Mesenchymal stem cell (in vitro differentiated cells and primary cell): ENCODE data around the gene OTUD6A.

Experiments
- DNase-seq: peaks from one replicate; pipeline ENCODE4 v3.0.0-alpha.2; 2013
- H2AFZ ChIP-seq: one replicate; pipeline ENCODE4 v1.6.1; 2013; ENCODE audit warnings: low read depth, mild to moderate bottlenecking, control low read depth, inconsistent platforms, low read length, moderate library complexity
- H2AK5ac ChIP-seq: 2 replicates; pipeline ENCODE4 v1.6.1; 2013; ENCODE audit warnings: low read length, moderate library complexity, mild to moderate bottlenecking, inconsistent platforms; ENCODE audit not compliant: severe bottlenecking
- H2BK120ac ChIP-seq: one replicate; pipeline ENCODE4 v1.6.1; 2013; ENCODE audit warnings: low read depth, mild to moderate bottlenecking, inconsistent platforms, low read length, moderate library complexity
- H2BK12ac ChIP-seq, 2 experiments: one replicate each; pipeline ENCODE4 v1.6.1; 2013; ENCODE audit warnings: inconsistent platforms in 2 of 2, low read length in 2 of 2, mild to moderate bottlenecking in 2 of 2, moderate library complexity in 2 of 2, control low read depth in 1 of 2
- H2BK15ac ChIP-seq: one replicate; pipeline ENCODE4 v1.6.1; 2013; ENCODE audit warnings: mild to moderate bottlenecking, low read depth, inconsistent platforms; ENCODE audit not compliant: poor library complexity, severe bottlenecking
- H2BK5ac ChIP-seq: 2 replicates; pipeline ENCODE4 v1.6.1; 2013; ENCODE audit warnings: low read depth, mild to moderate bottlenecking, low read length, control low read depth, inconsistent platforms; ENCODE audit not compliant: poor library complexity, severe bottlenecking
- H3K14ac ChIP-seq, 2 experiments: one replicate each; pipeline ENCODE4 v1.6.1; 2013; ENCODE audit warnings: inconsistent platforms in 2 of 2, low read length in 2 of 2, control low read depth in 1 of 2, mild to moderate bottlenecking in 1 of 2, moderate library complexity in 1 of 2
- H3K18ac ChIP-seq, 2 experiments: one replicate each; pipeline ENCODE4 v1.6.1; 2013; ENCODE audit warnings: inconsistent platforms in 2 of 2, low read length in 2 of 2, control low read depth in 1 of 2, low read depth in 1 of 2, mild to moderate bottlenecking in 1 of 2
- H3K23ac ChIP-seq, 2 experiments: one replicate each; pipeline ENCODE4 v1.6.1; 2013; ENCODE audit warnings: inconsistent platforms in 2 of 2, low read length in 2 of 2, mild to moderate bottlenecking in 2 of 2, moderate library complexity in 2 of 2, control low read depth in 1 of 2
- H3K27ac ChIP-seq: 2 replicates; pipeline ENCODE4 v1.5.1; 2013; ENCODE audit warnings: mild to moderate bottlenecking, moderate library complexity, low read length, control low read depth, inconsistent platforms; ENCODE audit not compliant: poor library complexity, severe bottlenecking
- H3K27me3 ChIP-seq, 2 experiments: 2 replicates each; pipeline versions ENCODE4 v1.6.1 to v1.7.0; 2013; ENCODE audit warnings: low read length in 2 of 2, mild to moderate bottlenecking in 2 of 2, moderate library complexity in 2 of 2, control low read depth in 1 of 2, inconsistent platforms in 1 of 2; ENCODE audit not compliant: control insufficient read depth in 1 of 2, insufficient read depth in 1 of 2
- H3K36me3 ChIP-seq, 2 experiments: 2 replicates each; pipeline versions ENCODE4 v1.6.1 to v1.7.0; 2013; ENCODE audit warnings: low read length in 2 of 2, control low read depth in 1 of 2, inconsistent platforms in 1 of 2, low read depth in 1 of 2, mild to moderate bottlenecking in 1 of 2; ENCODE audit not compliant: insufficient read depth in 2 of 2, control insufficient read depth in 1 of 2
- H3K4ac ChIP-seq, 2 experiments: one replicate each; pipeline ENCODE4 v1.6.1; 2013; ENCODE audit warnings: inconsistent platforms in 2 of 2, low read length in 2 of 2, mild to moderate bottlenecking in 2 of 2, moderate library complexity in 2 of 2, control low read depth in 1 of 2, low read depth in 1 of 2
- H3K4me1 ChIP-seq: 2 replicates; pipeline ENCODE4 v1.6.1; 2013; ENCODE audit warnings: low read depth, low read length, control low read depth; ENCODE audit not compliant: control insufficient read depth, insufficient read depth
- H3K4me2 ChIP-seq: 2 replicates; pipeline ENCODE4 v1.6.1; 2013; ENCODE audit warnings: low read length, mild to moderate bottlenecking, inconsistent platforms; ENCODE audit not compliant: poor library complexity, severe bottlenecking
- H3K4me3 ChIP-seq, 2 experiments: 2 replicates each; pipeline versions ENCODE4 v1.5.1 to v1.7.0; 2013; ENCODE audit warnings: low read length in 2 of 2, mild to moderate bottlenecking in 2 of 2, control low read depth in 1 of 2, low read depth in 1 of 2; ENCODE audit not compliant: insufficient read depth in 1 of 2
- H3K79me1 ChIP-seq: replicated peaks from 2 replicates; pipeline ENCODE4 v1.6.1; 2013; ENCODE audit warnings: mild to moderate bottlenecking, control low read depth, low read length, inconsistent platforms; ENCODE audit not compliant: poor library complexity, severe bottlenecking
- H3K9ac ChIP-seq: 2 replicates; pipeline ENCODE4 v1.7.0; 2013; ENCODE audit warnings: mild to moderate bottlenecking, low read length, moderate library complexity
- H3K9me3 ChIP-seq: 2 replicates; pipeline ENCODE4 v1.7.0; 2013; ENCODE audit warnings: mild to moderate bottlenecking, low read length; ENCODE audit not compliant: control insufficient read depth
- H4K8ac ChIP-seq: one replicate; pipeline ENCODE4 v1.6.1; 2013; ENCODE audit warnings: inconsistent platforms, mild to moderate bottlenecking, low read length, moderate library complexity
- H4K91ac ChIP-seq: one replicate; pipeline ENCODE4 v1.6.1; 2013; ENCODE audit warnings: mild to moderate bottlenecking, low read length, inconsistent platforms
- WGBS: methylation state at CpG from one replicate; pipeline ENCODE4 v1.1.7; 2013; ENCODE audit warnings: mixed read lengths; 5-methylcytosine and 5-hydroxymethylcytosine counted together

OTUD6A gene

DNA sequence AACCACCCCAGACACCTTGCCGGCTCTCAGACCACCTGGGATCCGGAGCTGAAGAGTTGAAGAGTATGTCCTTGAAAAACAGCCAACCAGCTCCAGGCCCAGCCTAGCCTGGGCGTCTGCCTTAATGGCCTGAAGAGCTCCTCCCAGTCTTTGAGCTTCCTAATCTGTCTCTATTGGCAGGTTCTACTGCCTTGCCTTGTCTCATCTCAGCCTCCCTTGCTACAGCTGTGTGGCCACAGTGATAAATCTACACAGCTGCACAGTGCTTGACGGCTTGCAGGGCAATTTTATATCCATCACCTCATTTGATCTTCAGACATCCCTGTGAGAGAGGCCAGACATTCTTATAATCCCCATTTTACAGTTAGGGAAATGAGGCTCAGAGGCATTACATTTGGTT lies 32.4 kb upstream of the OTUD6A start:
- H3K18ac ChIP-seq, result no peak overlapping the region
- H3K4me3 ChIP-seq, result no peak overlapping the region
- peaks cover 0 to 49% of the 10 kb centered on the region in 2 experiments for H3K27me3 ChIP-seq
- H3K4me1 ChIP-seq, result no peaks in the 10 kb centered on the region
- no peak overlapping the region for H3K23ac ChIP-seq
- no peak overlapping the region for H3K27ac ChIP-seq
- no peak overlapping the region for H3K14ac ChIP-seq
- H2BK120ac ChIP-seq, result no peak overlapping the region
- H2AK5ac ChIP-seq, result no peak overlapping the region
- 66% methylated on average over 3 of the region's 4 CpGs for WGBS
- no peak overlapping the region for H3K4ac ChIP-seq
- H3K79me1 ChIP-seq, result no peaks in the 10 kb centered on the region
- no peaks in the 10 kb centered on the region for H3K36me3 ChIP-seq
- no peak overlapping the region for H2AFZ ChIP-seq
- H3K9ac ChIP-seq, result no peak overlapping the region
- DNase-seq, result no peak
- H2BK15ac ChIP-seq, result no peak overlapping the region
- H4K91ac ChIP-seq, result no peak overlapping the region
- no peak overlapping the region for H4K8ac ChIP-seq
- H3K9me3 ChIP-seq, result no peaks in the 10 kb centered on the region
- no peak overlapping the region for H2BK12ac ChIP-seq
- no peak overlapping the region for H2BK5ac ChIP-seq
- no peak overlapping the region for H3K4me2 ChIP-seq

DNA sequence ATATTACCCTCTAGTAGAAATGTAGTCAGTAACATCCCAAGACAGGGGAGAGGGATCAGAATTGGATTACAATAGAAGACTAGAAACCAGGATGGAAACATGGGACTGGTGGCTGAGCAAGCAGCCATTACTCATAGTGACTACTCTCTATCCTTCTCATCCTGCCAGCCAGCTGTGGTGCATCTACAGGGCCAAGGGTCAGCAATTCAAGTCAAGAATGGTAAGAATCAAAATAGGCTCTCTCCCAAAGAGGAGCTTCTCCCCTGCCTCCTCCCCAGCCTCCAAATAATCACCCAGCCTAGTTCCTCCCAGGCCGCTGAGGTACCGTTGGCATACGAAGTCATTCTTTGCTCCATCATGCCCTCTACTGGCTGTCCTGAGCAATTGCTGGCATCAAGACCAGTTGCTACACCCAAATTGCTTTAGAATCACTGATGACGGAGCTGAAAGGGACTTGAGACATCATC lies 31.9 kb upstream of the OTUD6A start:
- no peak overlapping the region for H2BK15ac ChIP-seq
- no peaks in the 10 kb centered on the region for H3K79me1 ChIP-seq
- H4K8ac ChIP-seq, result no peak overlapping the region
- no peak overlapping the region for H3K14ac ChIP-seq
- no peak overlapping the region for H2BK12ac ChIP-seq
- H2BK120ac ChIP-seq, result no peak overlapping the region
- H3K18ac ChIP-seq, result no peak overlapping the region
- H3K4ac ChIP-seq, result no peak overlapping the region
- H3K4me3 ChIP-seq, result no peak overlapping the region
- H4K91ac ChIP-seq, result no peak overlapping the region
- peak; percentile 29 for DNase-seq
- H3K27me3 ChIP-seq, result peaks cover 0 to 47% of the 10 kb centered on the region in 2 experiments
- H3K36me3 ChIP-seq, result no peaks in the 10 kb centered on the region
- no peak overlapping the region for H3K27ac ChIP-seq
- no peak overlapping the region for H3K4me2 ChIP-seq
- H2AK5ac ChIP-seq, result no peak overlapping the region
- H3K4me1 ChIP-seq, result no peaks in the 10 kb centered on the region
- no peak overlapping the region for H3K23ac ChIP-seq
- no peak overlapping the region for H3K9ac ChIP-seq
- no peak overlapping the region for H2BK5ac ChIP-seq
- 2% methylated on average over 3 of the region's 4 CpGs for WGBS
- H2AFZ ChIP-seq, result no peak overlapping the region
- no peaks in the 10 kb centered on the region for H3K9me3 ChIP-seq

DNA sequence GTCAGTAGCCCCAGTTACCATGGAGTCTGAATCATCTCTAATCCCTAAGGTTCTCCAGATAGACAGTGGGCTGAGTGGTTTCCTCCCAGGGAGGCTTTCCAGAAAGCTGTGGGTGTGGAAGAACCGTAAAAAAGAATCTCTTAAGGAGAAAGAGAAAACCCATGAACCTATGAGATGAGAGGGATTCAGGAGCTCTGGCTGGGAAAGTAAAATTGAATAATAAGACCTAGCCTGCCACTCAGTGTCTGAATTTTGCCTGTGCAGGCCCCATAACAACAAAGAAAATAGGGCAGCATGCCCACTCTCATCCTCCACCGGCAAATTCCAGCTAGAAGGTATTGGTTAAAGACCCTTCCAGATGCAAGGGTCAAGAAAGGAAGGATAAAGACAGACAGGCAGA lies 29.5 kb upstream of the OTUD6A start:
- no peak for DNase-seq
- no peaks in the 10 kb centered on the region for H3K36me3 ChIP-seq

DNA sequence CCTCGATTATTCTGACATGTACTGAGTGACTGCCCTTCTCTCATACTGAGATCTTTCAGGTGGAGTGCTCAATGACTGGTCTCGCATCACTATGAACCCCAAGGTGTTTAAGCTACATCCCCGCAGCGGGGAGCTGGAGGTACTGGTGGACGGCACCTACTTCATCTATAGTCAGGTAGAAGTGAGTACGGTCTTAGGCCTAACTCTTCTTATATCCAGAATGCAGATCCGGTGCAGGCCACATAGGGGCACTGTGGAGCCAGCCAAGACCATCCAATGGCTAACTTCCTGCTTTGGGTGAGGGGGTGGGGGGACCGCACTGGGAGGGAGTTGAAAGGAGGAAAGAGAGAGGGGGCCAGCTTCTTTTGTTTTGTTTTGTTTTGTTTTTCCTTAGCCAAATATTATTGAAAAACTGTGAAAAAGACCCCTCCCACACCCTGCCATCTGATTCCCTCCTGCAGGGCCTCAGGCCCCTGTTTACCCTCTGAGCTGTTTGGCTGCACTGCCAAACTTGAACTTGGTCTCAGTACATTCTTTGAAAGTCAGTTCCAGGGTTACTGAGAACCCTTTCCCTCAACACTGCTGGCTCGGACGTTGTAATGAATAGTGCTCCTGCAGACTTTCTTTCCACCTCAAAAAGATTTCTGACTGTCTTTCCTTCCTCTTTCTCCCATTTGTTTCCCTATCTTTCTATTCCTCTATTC lies 28.8 kb upstream of the OTUD6A start:
- H2AFZ ChIP-seq, result no peak overlapping the region
- no peak overlapping the region for H3K27ac ChIP-seq
- H2BK120ac ChIP-seq, result no peak overlapping the region
- no peak overlapping the region for H2BK12ac ChIP-seq
- no peak overlapping the region for H2BK15ac ChIP-seq
- no peak overlapping the region for H3K9ac ChIP-seq
- no peak overlapping the region for H2AK5ac ChIP-seq
- no peak overlapping the region for H3K4me2 ChIP-seq
- no peak overlapping the region for H3K18ac ChIP-seq
- H3K4me1 ChIP-seq, result no peaks in the 10 kb centered on the region
- H4K8ac ChIP-seq, result no peak overlapping the region
- H3K23ac ChIP-seq, result no peak overlapping the region
- no peaks in the 10 kb centered on the region for H3K36me3 ChIP-seq
- peaks cover 0 to 57% of the 10 kb centered on the region in 2 experiments for H3K27me3 ChIP-seq
- H3K9me3 ChIP-seq, result no peaks in the 10 kb centered on the region
- H3K14ac ChIP-seq, result no peak overlapping the region
- no peaks in the 10 kb centered on the region for H3K79me1 ChIP-seq
- no peak overlapping the region for H2BK5ac ChIP-seq
- no peak overlapping the region for H3K4ac ChIP-seq
- DNase-seq, result peak; percentile 2
- WGBS, result 60% methylated on average over 8 of the region's 10 CpGs
- H3K4me3 ChIP-seq, result no peak overlapping the region
- no peak overlapping the region for H4K91ac ChIP-seq

More for the DNA sequence above, 29.5 kb upstream of the OTUD6A start:
- no peak overlapping the region for H4K91ac ChIP-seq
- H3K4me1 ChIP-seq, result no peaks in the 10 kb centered on the region
- H3K4me3 ChIP-seq, result no peak overlapping the region
- H3K27me3 ChIP-seq, result peaks cover 0 to 57% of the 10 kb centered on the region in 2 experiments
- H2BK120ac ChIP-seq, result no peak overlapping the region
- no peak overlapping the region for H2BK12ac ChIP-seq
- H3K9me3 ChIP-seq, result no peaks in the 10 kb centered on the region
- H2BK15ac ChIP-seq, result no peak overlapping the region
- H3K23ac ChIP-seq, result no peak overlapping the region
- no peak overlapping the region for H2AFZ ChIP-seq
- no peak overlapping the region for H2BK5ac ChIP-seq
- no peak overlapping the region for H3K9ac ChIP-seq
- no peaks in the 10 kb centered on the region for H3K79me1 ChIP-seq
- no peak overlapping the region for H3K18ac ChIP-seq
- H3K4me2 ChIP-seq, result no peak overlapping the region
- 75% methylated on average over 1 of the region's 2 CpGs for WGBS
- H4K8ac ChIP-seq, result no peak overlapping the region
- H2AK5ac ChIP-seq, result no peak overlapping the region
- H3K4ac ChIP-seq, result no peak overlapping the region
- no peak overlapping the region for H3K27ac ChIP-seq
- H3K14ac ChIP-seq, result no peak overlapping the region
